Prostate gland (tissue), 2 donors: ENCODE measurements around the gene REXO4. TPM values are rescaled to one million over a fixed set of nuclear protein-coding genes. Genes with fewer than 3 reads are reported as not detected.
A peak's percentile ranks its signal among the peaks of the same experiment; 100 is the strongest.

Experiments
- DNase-seq: peaks from one replicate; pipeline ENCODE4 v3.0.0-alpha.2; 2019; ENCODE audit warnings: low spot score
- H3K27ac ChIP-seq, 2 donors: fragments of 200-600 bp; sonication (generic); 2 replicates each; pipeline ENCODE4 v1.5.1; 2017 to 2019
- H3K27me3 ChIP-seq: fragments of 200-600 bp; sonication (generic); replicated peaks from 2 replicates; pipeline ENCODE4 v1.5.1; 2019; ENCODE audit not compliant: insufficient read depth
- H3K36me3 ChIP-seq, 2 donors: fragments of 200-600 bp; sonication (generic); 1 replicate in 1 of 2; 2 replicates in 1 of 2; pipeline versions ENCODE4 v1.5.1 to v1.8.1; 2017 to 2019
- H3K4me1 ChIP-seq: fragments of 200-600 bp; sonication (generic); replicated peaks from 2 replicates; pipeline ENCODE4 v1.5.1; 2019
- H3K4me3 ChIP-seq, 2 donors: fragments of 200-600 bp; sonication (generic); 2 replicates each; pipeline ENCODE4 v1.5.1; 2017 to 2019
- H3K9me3 ChIP-seq: fragments of 200-600 bp; sonication (generic); 2 replicates; pipeline ENCODE4 v1.5.1; 2017
- POLR2A ChIP-seq: fragments of 450-650 bp; IDR thresholded peaks from one replicate; pipeline ENCODE4 v1.6.1; 2016; ENCODE audit warnings: antibody characterized with exemption, mild to moderate bottlenecking
- POLR2AphosphoS5 ChIP-seq: sonication (generic); formaldehyde crosslinking; IDR thresholded peaks from one replicate; pipeline ENCODE4 v1.6.1; 2017; ENCODE audit warnings: antibody characterized with exemption
- WGBS: methylation state at CpG from one replicate; pipeline ENCODE4 v1.1.5; 2018; 5-methylcytosine and 5-hydroxymethylcytosine counted together
- intact Hi-C: fragments of 100-400 bp; cut with DNase I; formaldehyde crosslinking; loops from one replicate; pipeline ENCODE4 v1.14.2; 2022
- total RNA-seq, 2 donors: library from RNA; depleted of rRNA; stranded (reverse); fragments of >200 nt; gene quantifications; one replicate each; pipeline ENCODE4 v1.1.0, GENCODE V29; 2016
- TF ChIP-seq, protein P1 (sequence below), 4 experiments: fragments of 200-600 bp in 2 of 4; fragments of 450-650 bp in 2 of 4; sonication (generic) in 2 of 4; IDR thresholded peaks; 1 replicate in 3 of 4; 2 replicates in 1 of 4; pipeline ENCODE4 v1.5.1; 2016 to 2019; ENCODE audit warnings: antibody characterized with exemption in 4 of 4, mild to moderate bottlenecking in 2 of 4, moderate library complexity in 2 of 4

REXO4 gene
- total RNA-seq, 2 donors from 2014 or later: 20.8 to 34.5 TPM

DNA sequence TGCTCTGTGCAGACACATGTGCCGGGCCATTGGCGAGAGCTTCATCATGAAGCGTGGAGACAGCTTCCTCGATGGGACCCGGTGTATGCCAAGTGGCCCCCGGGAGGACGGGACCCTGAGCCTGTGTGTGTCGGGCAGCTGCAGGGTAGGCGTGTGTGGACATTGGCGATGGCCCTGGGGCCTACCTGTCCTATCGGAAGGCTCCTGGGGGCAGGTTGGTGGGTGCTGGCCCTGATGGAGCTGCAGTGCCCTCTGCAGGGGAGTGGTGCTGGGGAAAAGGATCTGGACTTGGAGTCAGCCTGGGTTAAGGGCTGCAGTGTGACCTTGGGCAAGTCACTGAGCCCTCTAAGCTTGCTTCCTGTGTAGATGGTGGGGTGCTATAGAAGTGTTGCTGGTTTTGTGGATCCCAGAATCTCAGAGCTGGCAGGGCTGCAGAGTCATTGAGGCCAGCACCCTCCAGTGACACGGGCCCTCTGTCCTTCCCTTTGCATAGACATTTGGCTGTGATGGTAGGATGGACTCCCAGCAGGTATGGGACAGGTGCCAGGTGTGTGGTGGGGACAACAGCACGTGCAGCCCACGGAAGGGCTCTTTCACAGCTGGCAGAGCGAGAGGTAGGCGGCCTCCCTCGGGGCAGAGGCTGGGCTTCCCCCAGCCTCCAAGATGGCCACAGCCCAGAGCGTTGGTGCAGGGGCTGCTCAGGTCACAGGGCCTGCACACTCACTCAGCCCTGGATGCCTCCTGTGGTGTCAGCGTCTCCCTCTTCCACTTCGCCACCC is 20.1 kb upstream of the REXO4 start:
- intact Hi-C loops: no loop called here
- no peaks in the 10 kb centered on the region for H3K36me3 ChIP-seq
- H3K4me1 ChIP-seq: no peaks in the 10 kb centered on the region
- no peak overlapping the region for H3K27ac ChIP-seq
- WGBS: 90% methylated on average over 20 of the region's 20 CpGs
- TF ChIP-seq POLR2AphosphoS5 (no peak), POLR2A (no peak)
- TF ChIP-seq, protein P1, sequence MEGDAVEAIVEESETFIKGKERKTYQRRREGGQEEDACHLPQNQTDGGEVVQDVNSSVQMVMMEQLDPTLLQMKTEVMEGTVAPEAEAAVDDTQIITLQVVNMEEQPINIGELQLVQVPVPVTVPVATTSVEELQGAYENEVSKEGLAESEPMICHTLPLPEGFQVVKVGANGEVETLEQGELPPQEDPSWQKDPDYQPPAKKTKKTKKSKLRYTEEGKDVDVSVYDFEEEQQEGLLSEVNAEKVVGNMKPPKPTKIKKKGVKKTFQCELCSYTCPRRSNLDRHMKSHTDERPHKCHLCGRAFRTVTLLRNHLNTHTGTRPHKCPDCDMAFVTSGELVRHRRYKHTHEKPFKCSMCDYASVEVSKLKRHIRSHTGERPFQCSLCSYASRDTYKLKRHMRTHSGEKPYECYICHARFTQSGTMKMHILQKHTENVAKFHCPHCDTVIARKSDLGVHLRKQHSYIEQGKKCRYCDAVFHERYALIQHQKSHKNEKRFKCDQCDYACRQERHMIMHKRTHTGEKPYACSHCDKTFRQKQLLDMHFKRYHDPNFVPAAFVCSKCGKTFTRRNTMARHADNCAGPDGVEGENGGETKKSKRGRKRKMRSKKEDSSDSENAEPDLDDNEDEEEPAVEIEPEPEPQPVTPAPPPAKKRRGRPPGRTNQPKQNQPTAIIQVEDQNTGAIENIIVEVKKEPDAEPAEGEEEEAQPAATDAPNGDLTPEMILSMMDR (IDR thresholded peaks at IDR 0.05): no peak
- H3K4me3 ChIP-seq: no peak overlapping the region
- no peaks in the 10 kb centered on the region for H3K9me3 ChIP-seq
- H3K27me3 ChIP-seq: no peaks in the 10 kb centered on the region
- DNase-seq: no peak

DNA sequence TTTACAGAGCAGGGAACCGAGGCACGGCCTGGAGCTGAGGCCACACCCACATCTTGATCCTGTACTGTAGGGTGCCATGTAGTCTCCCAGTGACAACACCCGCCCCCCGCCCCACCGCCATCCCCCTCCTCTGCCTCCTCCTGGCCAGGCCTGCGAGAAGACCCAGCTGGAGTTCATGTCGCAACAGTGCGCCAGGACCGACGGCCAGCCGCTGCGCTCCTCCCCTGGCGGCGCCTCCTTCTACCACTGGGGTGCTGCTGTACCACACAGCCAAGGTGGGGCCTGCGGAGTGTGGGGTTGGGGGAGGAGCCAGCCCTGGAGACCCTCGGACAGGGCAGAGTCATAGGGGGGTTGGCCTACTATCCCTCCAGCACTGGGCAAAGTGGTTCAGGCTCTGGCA is 18.9 kb upstream of the REXO4 start:
- no peaks in the 10 kb centered on the region for H3K9me3 ChIP-seq
- no peak for DNase-seq
- no peak overlapping the region for H3K4me3 ChIP-seq
- WGBS: 82% methylated on average over 16 of the region's 16 CpGs
- no peak for TF ChIP-seq POLR2AphosphoS5
- TF ChIP-seq, protein P1 (IDR thresholded peaks at IDR 0.05): no peak
- no peak for TF ChIP-seq POLR2A
- no peak overlapping the region for H3K27ac ChIP-seq
- intact Hi-C loops: no loop called here
- no peaks in the 10 kb centered on the region for H3K27me3 ChIP-seq
- no peaks in the 10 kb centered on the region for H3K36me3 ChIP-seq
- H3K4me1 ChIP-seq: no peaks in the 10 kb centered on the region

DNA sequence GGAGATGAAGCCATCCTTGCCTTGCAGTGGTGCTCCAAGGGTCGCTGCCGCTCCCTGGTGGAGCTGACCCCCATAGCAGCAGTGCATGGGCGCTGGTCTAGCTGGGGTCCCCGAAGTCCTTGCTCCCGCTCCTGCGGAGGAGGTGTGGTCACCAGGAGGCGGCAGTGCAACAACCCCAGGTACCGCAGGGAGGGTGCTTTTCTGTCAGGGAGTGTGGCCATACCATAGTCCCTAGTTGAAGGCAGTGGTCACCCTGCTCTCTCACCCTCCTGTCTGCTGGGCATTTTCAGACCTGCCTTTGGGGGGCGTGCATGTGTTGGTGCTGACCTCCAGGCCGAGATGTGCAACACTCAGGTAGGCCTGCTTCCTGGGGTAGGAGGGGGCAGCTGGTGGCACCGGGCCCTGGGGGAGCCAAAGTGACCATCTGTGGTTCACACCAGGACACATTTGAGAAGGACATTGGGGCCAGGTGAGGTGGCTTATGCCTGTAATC is 15.6 kb upstream of the REXO4 start:
- no peaks in the 10 kb centered on the region for H3K9me3 ChIP-seq
- H3K27me3 ChIP-seq: no peaks in the 10 kb centered on the region
- intact Hi-C loops: no loop called here
- DNase-seq: no peak
- H3K27ac ChIP-seq: no peak overlapping the region
- 84% methylated on average over 6 of the region's 11 CpGs for WGBS
- no peaks in the 10 kb centered on the region for H3K4me1 ChIP-seq
- TF ChIP-seq POLR2AphosphoS5 (no peak), POLR2A (no peak)
- TF ChIP-seq, protein P1 (IDR thresholded peaks at IDR 0.05): no peak
- H3K4me3 ChIP-seq: no peak overlapping the region
- H3K36me3 ChIP-seq: no peaks in the 10 kb centered on the region

DNA sequence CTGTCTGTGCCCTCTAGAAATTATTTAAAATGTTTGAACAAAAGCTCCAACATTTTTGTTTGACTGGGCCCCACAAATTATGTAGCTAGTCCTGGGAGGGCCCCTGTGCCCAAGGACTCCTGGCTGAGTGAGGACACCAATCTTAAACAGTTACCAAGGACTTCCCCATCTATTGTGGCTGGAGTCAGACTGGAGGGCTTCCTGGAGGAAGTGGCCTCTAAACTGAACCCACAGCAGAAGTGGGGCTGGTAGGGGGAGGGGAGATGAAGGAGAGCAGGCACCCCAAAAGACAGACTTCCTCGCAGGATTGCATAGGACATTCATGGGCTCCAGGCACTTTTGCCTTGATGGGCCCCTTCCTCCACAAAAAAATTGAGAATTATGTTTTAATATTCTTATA is 12.4 kb upstream of the REXO4 start:
- Histone ChIP-seq H3K27me3 (no peaks in the 10 kb centered on the region), H3K9me3 (no peaks in the 10 kb centered on the region), H3K4me3 (no peak overlapping the region), H3K36me3 (no peaks in the 10 kb centered on the region), H3K27ac (no peak overlapping the region), H3K4me1 (no peaks in the 10 kb centered on the region)
- intact Hi-C loops: no loop called here
- TF ChIP-seq, protein P1 (IDR thresholded peaks at IDR 0.05): no peak
- TF ChIP-seq POLR2AphosphoS5: no peak
- TF ChIP-seq POLR2A: no peak
- no peak for DNase-seq
- 79% methylated on average over 1 of the region's 1 CpG for WGBS

DNA sequence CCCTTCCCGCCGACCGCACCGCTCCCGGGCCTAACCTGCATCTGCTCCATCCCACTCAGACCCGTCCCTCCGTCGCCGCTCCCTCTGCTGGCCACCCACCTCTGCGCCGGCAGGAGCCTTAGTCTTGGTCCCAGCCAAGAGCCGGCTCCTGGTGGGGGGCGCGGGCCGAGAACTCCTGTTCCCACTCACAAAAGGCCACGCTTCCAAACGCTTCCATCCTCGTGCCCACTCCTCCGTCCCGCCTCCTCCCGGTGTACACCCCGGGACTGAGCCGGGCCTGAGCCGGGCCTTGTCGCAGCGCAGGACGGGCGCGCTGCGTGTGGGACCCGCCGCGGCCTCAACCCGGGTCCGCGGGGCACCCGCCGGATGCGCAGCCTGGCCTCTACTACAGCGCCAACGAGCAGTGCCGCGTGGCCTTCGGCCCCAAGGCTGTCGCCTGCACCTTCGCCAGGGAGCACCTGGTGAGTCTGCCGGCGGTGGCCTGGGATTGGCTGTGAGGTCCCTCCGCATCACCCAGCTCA is 11.9 kb upstream of the REXO4 start:
- intact Hi-C loops: no loop called here

More for the DNA sequence above, 11.9 kb upstream of the REXO4 start:
- no peak overlapping the region for H3K27ac ChIP-seq
- no peaks in the 10 kb centered on the region for H3K9me3 ChIP-seq
- 33% methylated on average over 27 of the region's 49 CpGs for WGBS
- peak; percentile 22 for DNase-seq
- no peak overlapping the region for H3K4me3 ChIP-seq
- TF ChIP-seq POLR2AphosphoS5 (no peak), POLR2A (no peak)
- TF ChIP-seq, protein P1 (IDR thresholded peaks at IDR 0.05): peak in 2 of 4 experiments; percentile 8 to 44
- no peaks in the 10 kb centered on the region for H3K4me1 ChIP-seq
- no peaks in the 10 kb centered on the region for H3K27me3 ChIP-seq
- H3K36me3 ChIP-seq: no peaks in the 10 kb centered on the region
